Peyer's patch (tissue), 4 donors: ENCODE measurements around the gene KCP. TPM values are rescaled to one million over a fixed set of nuclear protein-coding genes. Genes with fewer than 3 reads are reported as not detected.

Source experiments
- DNase-seq, 3 donors: peaks; one replicate each; pipeline ENCODE4 v3.0.0-alpha.2; 2017 to 2019
- H3K27ac ChIP-seq, 4 donors: fragments of 200-600 bp; sonication (generic); one replicate each; pipeline ENCODE4 v1.5.1; 2016 to 2019
- H3K27me3 ChIP-seq, 2 donors: fragments of 200-600 bp; sonication (generic); one replicate each; pipeline ENCODE4 v1.5.1; 2019
- H3K36me3 ChIP-seq, 3 donors: fragments of 200-600 bp; sonication (generic); one replicate each; pipeline ENCODE4 v1.5.1; 2016 to 2019
- H3K4me1 ChIP-seq, 4 donors: fragments of 200-600 bp; sonication (generic); one replicate each; pipeline ENCODE4 v1.5.1; 2016 to 2019
- H3K4me3 ChIP-seq, 4 donors: fragments of 200-600 bp; sonication (generic); 1 replicate in 3 of 4; 2 replicates in 1 of 4; pipeline ENCODE4 v1.5.1; 2016 to 2019; ENCODE audit warnings: mild to moderate bottlenecking in 1 of 4
- H3K9me3 ChIP-seq, 4 donors: fragments of 200-600 bp; sonication (generic); one replicate each; pipeline ENCODE4 v1.5.1; 2016 to 2019; ENCODE audit warnings: mild to moderate bottlenecking in 1 of 4
- POLR2A ChIP-seq, 2 donors: fragments of 450-650 bp; IDR thresholded peaks; one replicate each; pipeline ENCODE4 v1.5.1; 2017; ENCODE audit warnings: antibody characterized with exemption in 2 of 2, mild to moderate bottlenecking in 2 of 2, moderate library complexity in 2 of 2
- total RNA-seq, 4 donors: library from RNA; depleted of rRNA; stranded (reverse); fragments of >200 nt; gene quantifications; one replicate each; pipeline ENCODE4 v1.1.0, GENCODE V29; 2016
- TF ChIP-seq, protein P1 (sequence below), 6 experiments: fragments of 450-650 bp in 4 of 6; fragments of 200-600 bp in 2 of 6; sonication (generic) in 1 of 6; IDR thresholded peaks; one replicate each; pipeline ENCODE4 v1.5.1; 2017 to 2019; ENCODE audit warnings: antibody characterized with exemption in 6 of 6, mild to moderate bottlenecking in 3 of 6, moderate library complexity in 1 of 6

The KCP gene
- total RNA-seq, 4 donors from 2014 or later, result 3.3 to 14.1 (median 6.7) TPM

DNA sequence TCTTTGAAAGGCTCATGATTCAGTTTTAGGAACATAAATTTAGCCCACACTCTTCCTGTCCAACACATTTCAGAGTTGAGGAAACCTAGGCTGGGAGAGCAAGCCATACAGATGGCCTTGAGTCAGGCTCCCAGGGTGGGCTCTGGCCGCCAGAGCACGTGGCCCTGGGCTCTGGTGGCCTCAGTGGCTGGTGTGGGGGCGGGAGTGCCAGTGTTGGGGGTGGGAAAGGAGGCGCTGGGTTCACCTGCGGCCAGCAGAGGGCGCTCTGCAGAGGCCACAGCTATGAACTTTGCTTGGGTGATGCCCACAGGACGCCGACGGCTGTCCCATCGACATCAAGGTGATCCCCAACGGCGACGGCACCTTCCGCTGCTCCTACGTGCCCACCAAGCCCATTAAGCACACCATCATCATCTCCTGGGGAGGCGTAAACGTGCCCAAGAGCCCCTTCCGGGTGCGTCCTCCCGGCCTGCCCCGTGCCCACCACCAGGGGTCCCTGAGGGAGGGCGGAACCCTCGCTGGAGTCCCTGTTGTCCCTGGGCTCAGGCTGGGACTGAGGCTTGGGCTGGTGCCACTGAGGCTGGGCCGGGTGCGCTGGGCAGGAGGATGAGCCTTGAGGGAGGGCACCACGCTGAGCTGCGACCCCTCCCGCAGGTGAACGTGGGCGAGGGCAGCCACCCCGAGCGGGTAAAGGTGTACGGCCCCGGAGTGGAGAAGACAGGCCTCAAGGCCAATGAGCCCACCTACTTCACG, 68.4 kb downstream of the KCP start:
- no peaks in the 10 kb centered on the region for H3K4me1 ChIP-seq
- H3K4me3 ChIP-seq, result no peak overlapping the region
- peak; percentile 36 to 76 (median 68) for DNase-seq
- H3K36me3 ChIP-seq, result peaks cover 0 to 36% (median 0%) of the 10 kb centered on the region in 3 donors
- no peaks in the 10 kb centered on the region for H3K27me3 ChIP-seq
- no peaks in the 10 kb centered on the region for H3K9me3 ChIP-seq
- H3K27ac ChIP-seq, result no peak overlapping the region
- no peak for TF ChIP-seq POLR2A (IDR thresholded peaks at IDR 0.05)
- TF ChIP-seq, protein P1, sequence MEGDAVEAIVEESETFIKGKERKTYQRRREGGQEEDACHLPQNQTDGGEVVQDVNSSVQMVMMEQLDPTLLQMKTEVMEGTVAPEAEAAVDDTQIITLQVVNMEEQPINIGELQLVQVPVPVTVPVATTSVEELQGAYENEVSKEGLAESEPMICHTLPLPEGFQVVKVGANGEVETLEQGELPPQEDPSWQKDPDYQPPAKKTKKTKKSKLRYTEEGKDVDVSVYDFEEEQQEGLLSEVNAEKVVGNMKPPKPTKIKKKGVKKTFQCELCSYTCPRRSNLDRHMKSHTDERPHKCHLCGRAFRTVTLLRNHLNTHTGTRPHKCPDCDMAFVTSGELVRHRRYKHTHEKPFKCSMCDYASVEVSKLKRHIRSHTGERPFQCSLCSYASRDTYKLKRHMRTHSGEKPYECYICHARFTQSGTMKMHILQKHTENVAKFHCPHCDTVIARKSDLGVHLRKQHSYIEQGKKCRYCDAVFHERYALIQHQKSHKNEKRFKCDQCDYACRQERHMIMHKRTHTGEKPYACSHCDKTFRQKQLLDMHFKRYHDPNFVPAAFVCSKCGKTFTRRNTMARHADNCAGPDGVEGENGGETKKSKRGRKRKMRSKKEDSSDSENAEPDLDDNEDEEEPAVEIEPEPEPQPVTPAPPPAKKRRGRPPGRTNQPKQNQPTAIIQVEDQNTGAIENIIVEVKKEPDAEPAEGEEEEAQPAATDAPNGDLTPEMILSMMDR (IDR thresholded peaks at IDR 0.05), result peak in 5 of 6 experiments; percentile 42 to 79 (median 60)

DNA sequence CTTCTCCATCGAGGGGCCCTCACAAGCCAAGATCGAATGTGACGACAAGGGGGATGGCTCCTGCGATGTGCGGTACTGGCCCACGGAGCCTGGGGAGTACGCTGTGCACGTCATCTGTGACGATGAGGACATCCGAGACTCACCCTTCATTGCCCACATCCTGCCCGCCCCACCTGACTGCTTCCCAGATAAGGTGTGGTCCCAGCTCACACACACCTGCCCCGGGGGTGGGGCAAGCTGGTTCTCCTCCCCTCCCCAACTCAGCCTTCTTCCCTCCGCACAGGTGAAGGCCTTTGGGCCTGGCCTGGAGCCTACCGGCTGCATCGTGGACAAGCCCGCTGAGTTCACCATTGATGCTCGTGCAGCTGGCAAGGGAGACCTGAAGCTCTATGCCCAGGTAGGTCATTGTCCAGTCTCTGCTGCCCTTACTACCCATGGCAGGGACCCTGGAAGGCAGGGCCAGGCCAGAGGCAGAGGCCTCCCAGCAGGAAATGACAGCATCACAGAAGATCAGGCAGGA, 69.3 kb downstream of the KCP start:
- no peaks in the 10 kb centered on the region for H3K4me1 ChIP-seq
- TF ChIP-seq POLR2A (IDR thresholded peaks at IDR 0.05), result no peak
- TF ChIP-seq, protein P1 (IDR thresholded peaks at IDR 0.05), result no peak
- peak in 2 of 3 donors; percentile 31 to 62 for DNase-seq
- no peaks in the 10 kb centered on the region for H3K27me3 ChIP-seq
- H3K4me3 ChIP-seq, result no peak overlapping the region
- no peaks in the 10 kb centered on the region for H3K9me3 ChIP-seq
- peaks cover 0 to 38% (median 0%) of the 10 kb centered on the region in 3 donors for H3K36me3 ChIP-seq
- no peak overlapping the region for H3K27ac ChIP-seq

DNA sequence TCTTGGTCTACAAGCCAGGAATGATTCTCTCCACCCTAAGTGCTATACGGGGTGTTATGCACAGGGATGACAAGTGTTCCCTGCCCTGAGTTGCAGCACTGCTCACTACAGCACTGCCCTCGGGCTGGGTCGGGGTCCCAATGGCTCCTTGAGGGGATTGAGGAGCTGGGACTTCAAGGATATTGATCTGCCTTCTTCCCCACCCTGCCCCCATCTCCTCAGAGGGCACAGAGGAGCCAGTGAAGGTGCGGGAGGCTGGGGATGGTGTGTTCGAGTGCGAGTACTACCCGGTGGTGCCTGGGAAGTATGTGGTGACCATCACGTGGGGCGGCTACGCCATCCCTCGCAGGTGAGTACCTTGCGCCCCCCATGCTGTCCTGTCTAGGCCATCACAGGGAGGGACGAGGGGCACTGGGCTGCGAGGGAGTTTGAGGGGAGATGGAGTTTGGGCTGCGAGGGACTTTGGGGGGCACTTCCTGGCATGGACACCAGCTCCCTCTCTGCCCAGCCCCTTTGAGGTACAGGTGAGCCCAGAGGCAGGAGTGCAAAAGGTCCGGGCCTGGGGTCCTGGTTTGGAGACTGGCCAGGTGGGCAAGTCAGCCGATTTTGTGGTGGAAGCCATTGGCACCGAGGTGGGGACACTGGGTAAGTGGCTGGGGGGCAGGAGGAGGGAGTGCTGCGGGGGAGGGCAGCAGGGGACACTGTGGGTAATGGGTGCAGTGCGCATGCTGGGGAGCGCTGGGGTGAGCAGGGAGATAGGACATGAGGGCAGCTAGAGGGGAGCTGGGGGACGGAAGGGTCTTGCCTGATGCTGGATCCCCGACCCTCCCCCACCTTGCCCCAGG, 70.0 kb downstream of the KCP start:
- H3K4me3 ChIP-seq, result no peak overlapping the region
- TF ChIP-seq, protein P1 (IDR thresholded peaks at IDR 0.05), result no peak
- no peak for TF ChIP-seq POLR2A (IDR thresholded peaks at IDR 0.05)
- no peak overlapping the region for H3K27ac ChIP-seq
- H3K36me3 ChIP-seq, result peaks cover 0 to 38% (median 0%) of the 10 kb centered on the region in 3 donors
- no peak for DNase-seq
- H3K9me3 ChIP-seq, result no peaks in the 10 kb centered on the region
- no peaks in the 10 kb centered on the region for H3K4me1 ChIP-seq
- H3K27me3 ChIP-seq, result no peaks in the 10 kb centered on the region

DNA sequence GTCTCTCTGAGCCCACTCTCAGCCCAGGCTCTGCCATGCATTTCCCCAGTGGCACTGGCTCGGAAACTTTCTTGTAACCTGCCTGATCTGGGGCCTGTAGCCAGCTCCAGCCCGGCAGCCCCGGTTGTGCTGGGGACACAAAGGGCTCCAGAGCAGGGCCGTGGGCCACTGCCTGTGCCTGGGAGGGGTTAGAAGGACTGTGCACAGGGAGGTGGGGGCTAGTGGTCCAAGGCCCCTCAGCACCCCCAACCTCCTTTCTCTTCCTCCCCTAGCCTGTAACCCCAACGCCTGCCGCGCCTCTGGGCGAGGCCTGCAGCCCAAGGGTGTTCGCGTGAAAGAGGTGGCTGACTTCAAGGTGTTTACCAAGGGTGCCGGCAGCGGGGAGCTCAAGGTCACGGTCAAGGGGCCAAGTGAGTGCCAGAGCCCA, 70.7 kb downstream of the KCP start:
- H3K27me3 ChIP-seq, result no peaks in the 10 kb centered on the region
- no peak for DNase-seq
- H3K4me3 ChIP-seq, result no peak overlapping the region
- H3K4me1 ChIP-seq, result no peaks in the 10 kb centered on the region
- no peak overlapping the region for H3K27ac ChIP-seq
- no peaks in the 10 kb centered on the region for H3K9me3 ChIP-seq
- TF ChIP-seq POLR2A (IDR thresholded peaks at IDR 0.05), result no peak
- TF ChIP-seq, protein P1 (IDR thresholded peaks at IDR 0.05), result no peak
- peaks cover 0 to 33% (median 0%) of the 10 kb centered on the region in 3 donors for H3K36me3 ChIP-seq

DNA sequence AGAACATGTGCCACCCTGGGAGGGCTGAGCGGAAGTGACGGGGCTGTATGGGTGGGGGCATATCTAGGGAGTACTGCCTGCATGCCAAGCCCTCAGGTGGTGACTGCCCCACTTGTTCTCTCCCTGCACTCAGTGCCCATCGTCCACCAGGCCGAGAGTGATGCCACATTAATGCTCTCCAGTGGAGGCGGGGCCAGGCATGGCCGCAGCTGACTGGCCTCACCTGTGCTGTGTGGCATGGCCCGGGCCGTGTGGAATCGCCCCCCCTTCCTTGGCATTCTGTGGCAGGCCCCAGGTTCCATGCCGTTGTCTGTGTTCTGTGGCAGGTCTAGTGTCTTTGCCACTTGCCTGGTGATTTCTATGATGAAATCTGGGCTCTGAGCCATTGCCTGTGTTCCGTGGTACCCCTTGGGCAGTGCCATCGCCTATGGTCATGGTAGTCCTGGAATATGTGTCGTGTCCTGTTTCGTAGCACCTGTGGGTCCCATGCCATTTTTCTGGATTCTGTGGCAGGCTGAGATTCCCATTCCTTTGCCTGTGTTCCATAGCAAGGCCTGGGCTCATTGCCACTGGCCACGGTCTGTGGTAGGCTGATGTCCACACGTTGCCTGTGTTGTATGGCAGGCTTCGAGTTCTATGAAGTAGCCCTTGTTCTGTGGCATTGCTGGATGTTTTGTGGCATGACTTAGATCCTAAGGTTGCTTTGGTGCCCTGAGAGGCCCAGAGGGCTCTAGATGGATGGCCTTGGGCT, 71.4 kb downstream of the KCP start:
- peaks cover 0 to 27% (median 0%) of the 10 kb centered on the region in 3 donors for H3K36me3 ChIP-seq
- no peaks in the 10 kb centered on the region for H3K4me1 ChIP-seq
- H3K27me3 ChIP-seq, result no peaks in the 10 kb centered on the region
- H3K4me3 ChIP-seq, result no peak overlapping the region
- TF ChIP-seq POLR2A (IDR thresholded peaks at IDR 0.05), result no peak
- TF ChIP-seq, protein P1 (IDR thresholded peaks at IDR 0.05), result no peak
- no peak overlapping the region for H3K27ac ChIP-seq
- no peak for DNase-seq
- H3K9me3 ChIP-seq, result no peaks in the 10 kb centered on the region
